Suppressor macrophage (primary cell): ENCODE measurements around the gene MUCL1.
A peak's percentile ranks its signal among the peaks of the same experiment; 100 is the strongest.
"Not testable (repeated sequence)": the region's sequence is repeated elsewhere in the genome, so short reads cannot be mapped to it uniquely, and the experiment has no call there.

Experiments
- DNase-seq, 4 experiments: peaks; one replicate each; pipeline ENCODE4 v3.0.0-alpha.2; 2020 to 2022
- total RNA-seq, 17 experiments: gene quantifications; one replicate each; lab custom pipeline; 2026; ENCODE audit warnings: mixed read lengths in 6 of 17, inconsistent platforms in 3 of 17; lab: John Stamatoyannopoulos, UW

Gene MUCL1, protein sequence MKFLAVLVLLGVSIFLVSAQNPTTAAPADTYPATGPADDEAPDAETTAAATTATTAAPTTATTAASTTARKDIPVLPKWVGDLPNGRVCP
- total RNA-seq: 0 to 2.1 (median 0) reads per million in 17 experiments

GRCh38 chr12:54853933-54854538, at the start of gene MUCL1:
MUCL1 (plus strand) TSS chr12:54854516; CDS start chr12:54854583, 67 bp downstream.
- peak; percentile 86 to 89 (median 88) for DNase-seq

- DNase-seq: no peak
Measured at GRCh38 chr12:54821676-54822075, 32.6 kb upstream of the MUCL1 start.

DNA sequence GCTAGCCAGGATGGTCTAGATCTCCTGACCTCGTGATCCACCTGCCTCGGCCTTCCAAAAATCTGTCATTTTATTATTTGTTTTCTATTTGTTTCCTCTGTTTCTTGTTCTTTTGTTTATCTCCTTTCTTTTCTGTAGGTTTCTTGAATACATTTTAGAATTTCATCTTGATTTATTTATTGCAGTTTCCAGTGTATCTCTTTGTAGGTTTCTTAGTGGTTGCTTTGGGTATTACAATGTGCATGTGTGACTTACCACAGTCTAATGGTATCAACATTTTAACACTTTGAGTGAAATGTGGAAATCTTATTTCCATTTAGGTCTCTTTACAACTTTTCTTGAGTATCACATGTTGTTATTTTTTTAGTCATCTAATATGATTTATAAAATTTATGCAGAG, 29.9 kb upstream of the MUCL1 start:
- DNase-seq: no peak

GRCh38 chr12:54829511-54829910, 24.8 kb upstream of the MUCL1 start:
- DNase-seq: peak in 2 of 4 experiments; percentile 26 to 52

- no peak for DNase-seq
Measured at GRCh38 chr12:54830199-54830598, 24.1 kb upstream of the MUCL1 start.

GRCh38 chr12:54831631-54832030, 22.7 kb upstream of the MUCL1 start:
- peak in 2 of 4 experiments; percentile 27 to 68 for DNase-seq

GRCh38 chr12:54840244-54840865, 14.0 kb upstream of the MUCL1 start:
- no peak for DNase-seq

- DNase-seq: peak in 2 of 4 experiments; percentile 20 to 36
Measured at GRCh38 chr12:54857406-54857805, 3.1 kb downstream of the MUCL1 start.

DNA sequence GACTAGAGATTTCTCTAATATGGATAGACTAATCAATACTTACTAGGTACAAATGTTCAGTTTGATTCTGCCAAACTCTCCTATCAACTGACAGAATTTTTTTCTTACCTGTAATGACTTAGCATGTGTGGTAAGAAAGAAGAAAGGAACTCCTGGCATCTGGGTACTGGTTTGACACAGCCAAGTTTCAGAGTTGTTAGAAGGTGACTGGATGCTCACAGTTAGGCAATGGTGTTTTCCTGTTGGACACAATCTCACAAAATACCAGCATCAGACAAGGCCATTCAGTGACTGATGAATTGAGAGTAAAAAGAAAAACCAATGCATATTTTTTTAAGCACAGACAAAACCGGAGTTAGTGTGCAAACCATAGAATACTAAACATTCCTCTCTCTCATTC, 4.2 kb downstream of the MUCL1 start:
- no peak for DNase-seq

- no peak for DNase-seq
Measured at GRCh38 chr12:54859502-54859901, 5.2 kb downstream of the MUCL1 start.

DNA sequence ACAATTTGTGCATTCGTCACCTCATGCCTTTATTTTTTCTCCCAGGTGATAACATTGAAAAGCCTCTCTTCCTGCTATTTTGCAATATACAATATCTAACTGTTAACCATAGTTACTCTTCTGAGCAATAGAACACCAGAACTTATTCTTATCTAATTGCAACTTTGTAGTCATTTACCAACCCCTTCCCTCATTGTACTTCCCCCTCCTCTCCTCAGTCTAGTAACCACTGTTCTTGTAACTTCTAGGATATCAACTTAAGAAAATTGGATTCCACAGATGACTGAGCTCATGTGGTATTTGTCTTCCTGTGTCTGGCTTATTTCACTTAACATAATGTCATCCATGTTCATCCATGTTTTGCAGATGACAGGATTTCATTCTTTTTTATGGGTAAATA, 7.6 kb downstream of the MUCL1 start:
- no peak for DNase-seq

GRCh38 chr12:54863948-54864618, 9.8 kb downstream of the MUCL1 start:
- no peak for DNase-seq

GRCh38 chr12:54865683-54866324, 11.5 kb downstream of the MUCL1 start:
- DNase-seq: no peak

GRCh38 chr12:54868690-54869089, 14.4 kb downstream of the MUCL1 start:
- DNase-seq: no peak

DNA sequence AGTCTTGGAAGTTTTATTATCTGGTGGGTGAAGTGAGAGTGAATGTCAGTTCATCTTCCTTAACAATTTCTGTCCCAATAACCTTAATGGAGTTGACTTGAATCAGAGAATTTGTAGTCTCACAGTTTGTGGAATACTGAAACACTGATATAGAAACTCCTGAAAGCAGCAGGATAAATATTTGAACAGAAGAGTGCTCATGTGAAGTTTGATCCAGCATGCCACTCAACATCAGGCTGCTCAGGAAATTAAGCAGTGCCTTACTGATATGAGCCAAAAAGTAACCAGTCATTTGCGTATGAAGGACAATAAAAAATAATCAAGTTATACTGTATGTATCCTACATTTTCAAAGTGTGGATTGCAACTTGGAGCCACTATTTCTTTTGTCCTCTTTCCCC, 15.7 kb downstream of the MUCL1 start:
- no peak for DNase-seq

DNA sequence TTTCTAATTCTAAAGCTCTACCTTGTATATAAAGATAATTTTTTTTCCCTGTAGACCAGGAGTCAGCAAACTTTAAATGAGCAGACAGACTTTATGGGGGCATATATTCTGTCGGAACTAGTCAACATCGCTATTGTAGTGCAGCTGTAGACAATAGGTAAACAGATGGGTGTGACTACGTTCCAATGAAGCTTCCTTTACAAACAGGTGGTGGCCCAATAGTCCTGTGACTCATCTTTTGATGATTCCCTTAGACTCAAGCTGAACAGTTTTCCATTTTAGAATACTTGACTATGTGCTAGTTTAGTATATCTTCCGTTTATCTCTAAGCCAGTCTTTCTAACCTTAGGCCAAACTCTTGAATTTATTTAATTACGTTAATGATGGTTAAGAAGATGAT, 16.3 kb downstream of the MUCL1 start:
- DNase-seq: no peak

- peak; percentile 15 to 73 (median 57) for DNase-seq
Measured at GRCh38 chr12:54879150-54879549, 24.8 kb downstream of the MUCL1 start.

GRCh38 chr12:54879579-54879978, 25.3 kb downstream of the MUCL1 start:
- DNase-seq: no peak

GRCh38 chr12:54882079-54882478, 27.8 kb downstream of the MUCL1 start:
- peak; percentile 56 to 85 (median 70) for DNase-seq

- not testable (repeated sequence) for DNase-seq
Measured at GRCh38 chr12:54882597-54882996, 28.3 kb downstream of the MUCL1 start.

- not testable (repeated sequence) for DNase-seq
Measured at GRCh38 chr12:54888428-54888827, 34.1 kb downstream of the MUCL1 start.

GRCh38 chr12:54890339-54890738, 36.0 kb downstream of the MUCL1 start:
- no peak for DNase-seq
